NT2/D1 (cell line): ENCODE results near the gene GADL1.

Experiments used
- DNase-seq: peaks from one replicate; pipeline ENCODE4 v3.0.0-alpha.2; 2011; ENCODE audit warnings: low read depth, low spot score
- H3K27me3 ChIP-seq: 2 replicates; pipeline ENCODE4 v1.6.0; 2011; ENCODE audit warnings: mild to moderate bottlenecking; ENCODE audit not compliant: insufficient read length, insufficient read depth
- H3K36me3 ChIP-seq: 2 replicates; pipeline ENCODE4 v1.6.1; 2011; ENCODE audit warnings: mild to moderate bottlenecking, low read length, mixed read lengths; ENCODE audit not compliant: insufficient read depth, insufficient read length
- H3K4me1 ChIP-seq: 2 replicates; pipeline ENCODE4 v1.5.1; 2011; ENCODE audit not compliant: insufficient read depth, insufficient read length
- H3K4me3 ChIP-seq: 2 replicates; pipeline ENCODE4 v1.5.1; 2011; ENCODE audit warnings: low read depth; ENCODE audit not compliant: insufficient read length
- H3K9ac ChIP-seq: 2 replicates; pipeline ENCODE4 v1.6.0; 2011; ENCODE audit warnings: low read depth; ENCODE audit not compliant: insufficient read length
- H3K9me3 ChIP-seq: 2 replicates; pipeline ENCODE4 v1.5.1; 2011; ENCODE audit warnings: mild to moderate bottlenecking, low read length; ENCODE audit not compliant: insufficient read depth
- SUZ12 ChIP-seq: IDR thresholded peaks from 2 replicates; pipeline ENCODE4 v1.6.1; 2011; ENCODE audit not compliant: insufficient read length, insufficient read depth; ENCODE audit errors: extremely low read depth
- YY1 ChIP-seq: IDR thresholded peaks from 2 replicates; pipeline ENCODE4 v1.6.1; 2011; ENCODE audit not compliant: insufficient read length, insufficient read depth
- ZNF274 ChIP-seq: IDR thresholded peaks from 2 replicates; pipeline ENCODE4 v1.6.1; 2011; ENCODE audit warnings: mild to moderate bottlenecking, low read depth, low read length

Gene GADL1

DNA sequence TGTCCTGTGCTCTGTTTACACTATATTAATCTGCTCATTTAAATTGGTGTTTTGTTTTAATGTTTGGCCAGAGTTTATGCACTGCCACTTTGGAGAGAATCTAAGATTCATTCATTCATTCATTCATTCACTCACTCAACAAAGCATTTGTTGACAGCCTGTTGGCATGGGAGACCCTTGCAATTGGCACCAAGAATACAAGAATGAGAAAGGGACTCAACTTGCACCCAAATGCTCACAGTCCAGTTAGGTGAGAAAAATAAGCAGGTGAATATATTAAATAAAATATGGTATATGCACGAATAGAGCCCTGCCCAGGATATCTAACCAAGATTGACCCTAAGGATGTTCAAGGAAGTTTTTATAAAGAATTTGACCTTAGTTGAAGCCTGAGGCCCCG lies 207.7 kb downstream of the GADL1 start:
- Histone ChIP-seq H3K9ac (no peak overlapping the region), H3K4me1 (no peaks in the 10 kb centered on the region), H3K36me3 (peaks cover 34% of the 10 kb centered on the region), H3K27me3 (no peaks in the 10 kb centered on the region), H3K9me3 (no peaks in the 10 kb centered on the region), H3K4me3 (no peak overlapping the region)
- no peak for DNase-seq
- TF ChIP-seq ZNF274 (no peak), YY1 (no peak), SUZ12 (no peak)

DNA sequence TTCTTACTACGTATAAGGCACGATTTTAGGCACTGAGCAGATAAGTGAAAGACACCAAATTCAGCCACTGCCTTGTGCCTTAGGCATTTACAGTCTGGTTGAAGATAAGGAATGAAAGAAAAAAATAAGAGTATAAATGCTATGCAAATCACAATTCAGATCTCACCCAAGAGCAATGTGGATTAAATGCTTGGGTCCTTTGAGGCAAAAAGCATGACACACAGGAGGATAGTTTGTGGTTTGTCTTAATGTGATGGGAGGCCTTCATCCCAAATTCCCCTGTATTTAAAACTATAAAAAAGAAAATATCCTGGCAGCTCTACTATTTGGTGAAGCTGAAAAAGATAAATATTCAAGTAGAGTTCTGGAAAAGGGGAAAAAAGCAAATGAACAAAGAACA lies 208.3 kb downstream of the GADL1 start:
- Histone ChIP-seq H3K27me3 (no peaks in the 10 kb centered on the region), H3K36me3 (peaks cover 30% of the 10 kb centered on the region), H3K4me3 (no peak overlapping the region), H3K4me1 (no peaks in the 10 kb centered on the region), H3K9ac (no peak overlapping the region), H3K9me3 (no peaks in the 10 kb centered on the region)
- TF ChIP-seq SUZ12: no peak
- TF ChIP-seq ZNF274: no peak
- TF ChIP-seq YY1: no peak
- no peak for DNase-seq

DNA sequence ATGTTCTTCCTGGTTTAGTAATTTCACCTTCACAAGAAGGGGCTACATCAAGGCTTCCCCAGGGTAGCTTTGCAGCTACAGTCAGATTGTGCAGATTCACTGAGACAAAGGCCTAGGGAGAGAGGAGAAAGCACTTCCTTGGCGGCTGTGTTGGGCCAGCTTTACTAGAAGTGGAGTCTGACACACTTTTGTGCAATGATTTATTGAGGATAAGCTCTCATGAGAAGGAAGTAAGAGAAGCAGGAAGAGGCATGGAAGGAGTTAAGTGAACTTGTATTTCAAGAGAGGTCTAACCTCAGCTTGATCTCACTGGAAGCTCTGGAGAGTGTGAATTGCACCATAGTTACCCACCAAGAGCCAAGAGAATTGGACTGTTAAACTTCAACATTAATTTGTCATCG lies 209.2 kb downstream of the GADL1 start:
- Histone ChIP-seq H3K27me3 (no peaks in the 10 kb centered on the region), H3K9me3 (no peaks in the 10 kb centered on the region), H3K36me3 (peaks cover 20% of the 10 kb centered on the region), H3K4me1 (no peaks in the 10 kb centered on the region), H3K9ac (no peak overlapping the region), H3K4me3 (no peak overlapping the region)
- no peak for DNase-seq
- TF ChIP-seq SUZ12: no peak
- no peak for TF ChIP-seq YY1
- no peak for TF ChIP-seq ZNF274

DNA sequence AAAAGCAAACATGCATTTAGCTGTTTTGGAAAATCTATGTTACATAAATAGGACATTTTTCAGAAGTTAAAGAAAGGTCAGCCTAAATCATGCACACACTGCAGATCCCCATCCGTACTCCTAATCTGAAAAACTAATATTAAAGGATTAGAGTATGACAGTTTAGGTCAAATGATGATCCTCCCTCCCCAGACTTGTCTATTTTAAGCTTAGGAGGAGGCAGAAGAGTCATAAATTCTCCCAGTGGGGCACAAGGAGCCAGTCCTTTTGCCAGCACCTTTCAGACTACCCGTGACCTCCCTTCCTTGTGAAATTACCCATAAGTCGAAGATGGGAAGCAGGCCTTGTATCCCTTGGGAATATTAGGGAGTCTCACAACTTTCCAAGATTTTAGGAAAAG lies 210.1 kb downstream of the GADL1 start:
- no peak overlapping the region for H3K4me3 ChIP-seq
- DNase-seq: no peak
- no peaks in the 10 kb centered on the region for H3K27me3 ChIP-seq
- H3K36me3 ChIP-seq: peaks cover 16% of the 10 kb centered on the region
- TF ChIP-seq YY1 (no peak), ZNF274 (no peak), SUZ12 (no peak)
- no peaks in the 10 kb centered on the region for H3K4me1 ChIP-seq
- no peak overlapping the region for H3K9ac ChIP-seq
- H3K9me3 ChIP-seq: no peaks in the 10 kb centered on the region

DNA sequence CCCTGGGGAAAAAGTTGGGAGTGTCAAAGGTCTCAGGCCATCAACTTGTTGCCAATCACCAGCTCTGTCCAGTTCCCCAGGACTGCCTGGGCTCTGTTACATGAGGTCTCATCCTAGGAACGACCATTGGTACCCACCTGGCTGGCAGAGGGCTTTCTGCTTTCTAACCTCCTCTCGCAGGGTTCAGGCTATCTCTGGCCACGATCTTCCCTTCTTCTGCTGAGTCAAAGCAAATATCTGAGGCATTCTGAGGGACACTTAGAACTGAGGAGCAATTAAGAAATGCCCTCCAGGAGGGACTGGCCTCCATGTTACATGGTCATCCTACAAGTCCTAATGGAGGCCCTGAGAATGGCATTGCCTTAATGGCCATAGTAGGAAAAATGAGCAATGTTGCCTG lies 210.7 kb downstream of the GADL1 start:
- Histone ChIP-seq H3K36me3 (peaks cover 14% of the 10 kb centered on the region), H3K9me3 (no peaks in the 10 kb centered on the region), H3K4me3 (no peak overlapping the region), H3K9ac (no peak overlapping the region), H3K4me1 (no peaks in the 10 kb centered on the region), H3K27me3 (no peaks in the 10 kb centered on the region)
- no peak for DNase-seq
- TF ChIP-seq ZNF274: no peak
- TF ChIP-seq SUZ12: no peak
- no peak for TF ChIP-seq YY1

DNA sequence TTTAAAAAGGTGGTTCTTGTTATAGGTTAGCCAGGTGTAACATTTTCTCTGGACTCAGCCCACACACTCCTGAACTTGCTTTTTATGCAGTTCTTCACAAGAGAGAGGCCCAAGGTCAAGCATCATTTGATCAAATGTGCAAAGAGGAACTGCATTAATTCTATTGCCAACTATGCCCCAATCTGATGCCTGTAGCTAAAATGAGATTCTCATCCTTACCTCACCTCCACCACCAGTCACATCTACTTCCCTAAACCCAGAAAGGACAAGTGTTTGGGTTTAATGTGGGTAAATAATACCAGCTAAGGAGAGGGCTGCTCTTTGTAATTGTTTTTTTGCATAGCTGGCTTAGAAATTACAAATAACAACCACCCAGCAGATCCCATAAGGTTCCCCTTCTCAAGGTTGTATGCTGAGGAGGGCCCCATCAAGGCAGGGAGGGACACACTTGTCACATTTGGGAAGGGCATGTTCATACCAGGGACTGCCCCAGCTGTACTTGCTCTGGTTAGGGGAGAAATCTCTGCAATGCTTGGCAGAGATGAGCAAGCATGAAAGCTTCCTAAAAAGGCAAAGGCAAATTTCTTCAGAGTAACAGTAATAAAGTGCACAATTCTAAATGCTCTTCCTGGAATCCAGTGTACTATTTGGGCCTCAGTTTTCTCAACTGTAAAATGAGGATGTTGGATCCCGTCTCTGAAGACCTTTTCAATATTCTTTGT lies 211.9 kb downstream of the GADL1 start:
- DNase-seq: no peak
- H3K27me3 ChIP-seq: no peaks in the 10 kb centered on the region
- no peak for TF ChIP-seq ZNF274
- TF ChIP-seq SUZ12: no peak
- no peak for TF ChIP-seq YY1
- H3K4me3 ChIP-seq: no peak overlapping the region
- H3K4me1 ChIP-seq: no peaks in the 10 kb centered on the region
- H3K36me3 ChIP-seq: peaks cover 8% of the 10 kb centered on the region
- no peaks in the 10 kb centered on the region for H3K9me3 ChIP-seq
- no peak overlapping the region for H3K9ac ChIP-seq

DNA sequence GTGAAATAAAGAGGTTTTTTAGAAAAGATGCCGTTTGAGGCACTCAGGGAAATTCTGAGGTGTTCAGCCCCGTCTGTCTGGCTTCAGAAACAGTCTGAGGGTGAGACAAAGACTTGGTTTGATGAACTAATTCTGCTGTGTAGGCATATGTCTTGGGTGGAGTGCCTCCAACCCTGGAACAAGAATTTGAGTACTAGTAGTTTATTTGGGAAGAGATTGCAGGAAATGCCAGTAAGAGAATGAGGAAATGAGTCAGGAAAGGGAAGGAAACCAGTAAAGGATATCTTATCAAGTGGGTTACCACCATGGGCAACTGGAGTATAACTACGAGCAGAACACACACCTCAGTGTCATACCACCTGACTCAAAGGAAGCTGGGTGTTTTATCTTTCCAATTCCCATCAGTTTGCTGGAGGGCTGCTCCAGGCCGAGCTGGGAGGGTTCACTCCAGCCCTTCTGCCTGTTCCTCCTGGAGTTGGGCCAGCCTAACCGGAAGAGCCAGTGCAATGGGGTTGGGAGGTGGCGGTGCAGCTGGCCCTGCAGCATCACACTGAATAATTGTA lies 212.7 kb downstream of the GADL1 start:
- Histone ChIP-seq H3K4me3 (no peak overlapping the region), H3K9ac (no peak overlapping the region), H3K27me3 (no peaks in the 10 kb centered on the region), H3K9me3 (no peaks in the 10 kb centered on the region), H3K4me1 (no peaks in the 10 kb centered on the region), H3K36me3 (peaks cover 7% of the 10 kb centered on the region)
- TF ChIP-seq YY1: no peak
- no peak for TF ChIP-seq SUZ12
- TF ChIP-seq ZNF274: no peak
- no peak for DNase-seq
